Stimulated activated CD8-positive, alpha-beta memory T cell treated with anti-CD3 and anti-CD28 coated beads, Interleukin-12 subunit alpha, Interleukin-12 subunit beta, amount 100 ng/mL, for 24 hours (primary cell): ENCODE results near the gene DPP6.
"Not testable (repeated sequence)": the region's sequence is repeated elsewhere in the genome, so short reads cannot be mapped to it uniquely, and the experiment has no call there.

Experiments
- DNase-seq: peaks from one replicate; pipeline ENCODE4 v3.0.0-alpha.2; 2020; ENCODE audit errors: extremely low read depth

Gene DPP6

DNA sequence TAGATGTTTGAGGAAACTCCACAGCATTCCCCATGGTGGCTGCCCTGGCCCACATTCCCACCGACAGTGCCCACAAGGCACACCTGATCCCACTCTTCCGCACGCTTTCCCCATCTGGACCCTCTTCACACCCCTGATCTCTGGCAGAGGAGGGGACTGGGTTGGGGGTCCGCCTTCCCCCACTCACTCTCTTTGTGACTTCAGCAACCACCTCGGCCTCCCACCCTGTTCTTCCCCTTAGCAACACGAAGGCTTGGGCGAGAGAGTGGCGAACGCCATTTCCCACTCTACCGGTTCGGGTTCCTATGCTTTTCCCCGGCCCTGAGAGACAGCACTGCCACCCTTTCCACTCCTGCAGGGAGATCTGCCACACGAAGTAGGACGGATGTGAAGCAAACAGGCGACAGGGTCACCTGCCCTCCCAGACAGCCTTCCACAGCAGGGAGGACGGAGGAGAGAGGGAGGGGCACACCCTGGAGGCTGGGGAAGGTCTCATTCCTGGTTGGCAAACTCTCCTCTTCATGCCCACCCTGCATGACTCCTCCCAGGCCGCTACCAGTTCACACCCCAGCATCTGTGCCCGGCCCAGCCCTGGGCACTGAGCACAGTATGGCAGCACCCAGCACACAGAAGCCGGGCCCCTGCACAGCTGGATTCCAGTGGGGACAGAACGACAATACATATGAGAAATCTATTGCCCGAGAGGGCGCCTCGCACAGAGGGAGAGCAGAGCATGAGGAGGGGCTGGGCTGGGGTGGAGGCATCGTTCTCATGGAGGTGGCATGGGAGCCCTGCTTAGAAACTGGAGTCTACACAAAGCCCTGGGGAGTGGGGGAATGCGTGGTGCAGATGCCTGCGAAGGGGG is 857.3 kb downstream of the DPP6 start:
- DNase-seq = no peak

GRCh38 chr7:154910125-154910524 is 857.9 kb downstream of the DPP6 start:
- DNase-seq = no peak

- no peak for DNase-seq
Observed at GRCh38 chr7:154910977-154911376, 858.8 kb downstream of the DPP6 start.

- no peak for DNase-seq
Observed at GRCh38 chr7:154911411-154911810, 859.2 kb downstream of the DPP6 start.

- DNase-seq = no peak
Observed at GRCh38 chr7:154911862-154912455, 859.8 kb downstream of the DPP6 start.

DNA sequence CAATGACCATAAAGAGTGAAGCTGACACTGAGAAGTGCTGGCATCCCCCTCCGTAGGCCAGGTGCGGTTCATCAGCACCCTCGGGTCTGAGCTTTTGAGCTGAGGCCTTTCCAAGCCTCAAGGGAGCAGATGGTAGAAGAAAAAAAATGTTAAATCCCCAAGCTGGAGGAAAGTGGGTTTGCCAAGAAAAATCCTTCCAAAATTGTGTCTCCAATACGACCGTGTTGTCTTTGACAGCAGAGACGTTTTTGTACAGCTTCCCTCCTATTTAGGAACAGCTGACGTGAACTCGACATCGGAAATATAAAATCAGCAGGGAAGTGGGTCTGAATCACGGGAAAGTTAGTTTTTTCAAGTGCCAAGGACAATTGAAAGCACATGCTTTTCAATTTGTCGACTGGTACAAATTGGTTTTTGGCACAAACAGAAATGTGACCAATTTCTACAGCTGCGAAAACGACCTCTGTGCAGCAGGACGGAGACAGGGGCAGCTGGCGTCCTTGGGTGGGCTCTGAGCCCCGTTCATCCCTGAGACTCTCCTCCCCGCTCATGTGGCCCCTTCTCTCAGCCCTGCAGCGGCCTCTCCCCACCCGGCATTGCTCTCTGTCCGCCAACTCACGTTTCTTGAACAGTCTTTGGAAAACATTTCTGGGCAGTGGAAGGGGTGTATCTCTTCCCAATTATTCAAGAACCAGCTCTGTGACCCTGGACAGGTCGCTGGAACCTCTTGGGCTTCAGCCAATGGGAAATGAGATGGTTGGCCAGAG is 860.9 kb downstream of the DPP6 start:
- DNase-seq = no peak

DNA sequence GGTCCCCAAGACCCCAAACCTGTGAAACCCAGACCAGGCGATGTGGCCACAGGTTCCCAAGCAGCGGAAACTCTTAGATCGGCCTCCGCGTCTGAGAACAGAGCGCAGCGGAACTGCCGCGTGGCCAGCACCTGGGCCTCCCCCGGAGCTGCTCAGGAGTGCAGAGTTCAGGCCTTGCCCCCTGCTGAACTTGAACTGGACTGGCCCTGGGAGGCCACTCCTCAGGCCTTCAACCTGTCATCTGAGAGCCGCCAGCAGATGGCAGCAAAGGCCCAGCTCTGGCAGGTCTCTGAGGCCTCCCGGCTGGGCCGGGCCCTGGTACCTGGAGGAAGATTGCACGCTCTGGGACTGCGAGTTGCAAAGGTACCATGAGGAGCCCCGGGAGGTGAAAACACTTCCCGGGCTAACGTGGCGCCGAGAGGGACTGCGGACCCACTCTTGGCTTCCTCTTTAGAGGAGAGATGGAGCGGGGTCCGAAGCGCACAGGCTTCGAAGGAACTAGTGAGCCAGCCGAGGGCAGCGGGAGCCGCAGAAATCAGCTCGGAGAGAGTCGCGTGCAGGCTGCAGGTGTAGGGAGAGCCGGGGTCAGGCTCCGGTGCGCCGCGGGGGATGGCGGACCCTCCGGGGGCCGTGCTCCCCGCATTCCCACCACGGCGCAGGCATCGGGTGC is 861.6 kb downstream of the DPP6 start:
- peak; percentile 65 for DNase-seq

GRCh38 chr7:154914308-154914995 is 862.3 kb downstream of the DPP6 start:
- DNase-seq = no peak

- DNase-seq = no peak
Observed at GRCh38 chr7:154914996-154915380, 862.8 kb downstream of the DPP6 start.

DNA sequence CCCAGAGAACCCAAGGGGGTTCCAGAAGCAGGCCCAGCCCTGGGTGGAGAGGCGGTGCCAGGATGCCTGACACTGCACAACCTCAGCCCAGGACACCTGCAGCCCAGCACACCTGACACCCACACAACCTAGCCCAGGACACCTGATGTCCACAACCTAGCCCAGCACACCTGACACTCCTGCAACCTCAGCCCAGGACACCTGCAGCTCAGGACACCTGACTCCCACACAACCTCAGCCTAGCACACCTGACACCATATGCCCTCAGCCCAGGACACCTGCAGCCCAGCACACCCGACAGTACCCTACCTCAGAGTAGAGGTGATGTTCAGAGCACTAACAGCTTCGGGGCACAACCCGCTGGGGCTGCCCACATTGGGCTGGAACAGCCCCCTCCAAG is 863.4 kb downstream of the DPP6 start:
- DNase-seq = no peak

- DNase-seq = no peak
Observed at GRCh38 chr7:154916381-154916780, 864.2 kb downstream of the DPP6 start.

GRCh38 chr7:154916856-154917807 is 864.9 kb downstream of the DPP6 start:
- no peak for DNase-seq

- DNase-seq = no peak
Observed at GRCh38 chr7:154917808-154918160, 865.6 kb downstream of the DPP6 start.

DNA sequence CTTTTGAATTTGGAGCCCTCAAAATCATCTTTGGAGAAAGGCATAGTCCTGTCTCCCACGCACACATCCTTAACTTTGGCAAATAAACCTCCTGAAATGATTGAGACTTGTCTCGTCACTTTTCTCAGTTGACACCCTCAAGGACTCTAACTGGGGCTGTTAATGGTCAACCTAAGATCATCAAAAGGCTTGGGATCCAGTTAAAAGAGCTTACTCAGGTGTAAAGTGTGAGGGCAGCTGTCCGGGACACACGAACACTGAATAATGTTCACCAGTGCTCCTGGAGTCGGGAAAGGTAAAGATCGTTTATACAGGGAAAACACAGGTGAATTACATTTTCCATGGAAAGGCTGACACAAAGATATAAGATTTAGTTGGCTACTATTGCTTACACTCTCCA is 866.1 kb downstream of the DPP6 start:
- no peak for DNase-seq

DNA sequence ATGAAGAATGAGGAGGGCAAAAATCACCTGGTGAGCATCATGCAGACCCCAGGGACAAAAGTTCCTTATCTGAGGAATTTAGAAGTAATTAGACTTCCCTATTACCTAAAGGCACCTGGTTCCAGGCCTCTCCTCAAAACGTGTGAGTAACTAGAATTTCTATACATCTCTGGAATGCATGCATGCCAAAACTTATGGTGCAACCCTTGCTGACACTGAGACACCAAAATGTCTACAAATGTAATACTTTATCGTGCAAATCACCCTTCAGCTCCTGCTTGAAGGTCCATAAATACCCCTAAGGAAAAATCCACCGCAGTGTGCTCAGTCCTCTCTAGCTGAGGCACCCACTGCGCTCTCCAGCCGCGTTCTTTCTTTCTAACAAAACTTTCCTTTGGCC is 866.5 kb downstream of the DPP6 start:
- no peak for DNase-seq

DNA sequence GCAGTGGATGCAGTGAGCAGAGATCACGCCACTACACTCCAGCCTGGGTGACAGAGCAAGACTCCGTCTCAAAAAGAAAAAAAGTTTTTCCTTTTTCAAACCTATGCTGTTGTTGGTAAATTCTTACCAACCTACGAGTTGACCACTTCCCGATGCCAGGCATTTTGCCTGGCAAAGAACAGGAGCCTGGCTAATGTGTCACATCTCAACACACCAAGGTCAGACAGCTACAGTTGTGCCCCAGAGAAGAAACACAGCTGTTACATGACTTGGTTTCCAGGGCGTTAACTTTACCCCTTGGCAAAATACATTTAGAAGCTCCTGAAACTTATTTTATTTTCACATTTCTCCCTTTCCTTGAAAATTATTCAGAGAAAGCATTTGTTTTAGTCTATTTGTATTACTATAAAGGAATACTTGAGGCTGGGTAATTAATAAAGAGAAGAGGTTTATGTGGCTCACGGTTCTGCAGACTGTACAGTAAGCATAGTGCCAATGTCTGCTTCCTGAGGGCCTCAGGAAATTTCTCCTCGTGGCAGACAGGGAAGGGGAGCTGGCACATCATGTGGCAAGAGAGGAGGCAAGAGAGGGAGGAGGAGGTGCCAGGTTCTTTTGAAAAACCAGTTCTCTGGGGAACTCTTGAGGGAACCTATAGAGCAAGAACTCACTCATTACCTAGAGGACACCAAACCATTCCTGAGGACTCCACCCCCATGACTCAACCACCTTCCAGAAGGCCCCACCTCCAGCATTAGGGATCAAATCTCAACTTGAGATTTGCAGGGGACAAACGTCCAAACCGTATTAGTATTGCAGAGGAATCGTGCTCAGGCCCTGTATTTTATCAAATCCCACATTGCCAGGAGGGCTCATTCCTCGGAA is 867.4 kb downstream of the DPP6 start:
- no peak for DNase-seq

DNA sequence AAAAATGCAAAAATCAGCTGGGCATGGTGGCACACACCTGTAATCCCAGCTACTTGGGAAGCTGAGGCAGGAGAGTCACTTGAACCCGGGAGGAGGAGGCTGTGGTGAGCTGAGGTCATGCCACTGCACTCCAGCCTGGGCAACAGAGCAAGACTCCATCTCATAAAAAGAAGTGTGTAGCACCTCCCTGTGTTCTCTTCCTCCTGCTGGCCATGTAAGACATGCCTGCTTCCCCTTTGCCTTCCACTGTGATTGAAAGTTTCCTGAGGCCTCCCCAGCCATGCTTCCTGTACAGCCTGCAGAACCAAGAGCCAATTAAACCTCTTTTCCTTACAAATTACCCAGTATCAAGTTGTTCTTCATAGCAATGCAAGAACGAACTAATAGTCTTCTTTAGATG is 870.3 kb downstream of the DPP6 start:
- not testable (repeated sequence) for DNase-seq

- peak; percentile 31 for DNase-seq
Observed at GRCh38 chr7:154927624-154928125, 875.5 kb downstream of the DPP6 start.
